Caco-2 (cell line): ENCODE data around the gene LPA. TPM values are rescaled to one million over a fixed set of nuclear protein-coding genes. Genes with fewer than 3 reads are reported as not detected.
"Not testable (repeated sequence)": the region's sequence is repeated elsewhere in the genome, so short reads cannot be mapped to it uniquely, and the experiment has no call there.

ENCODE experiments used
- BruUV-seq: library from RNA; stranded (reverse); fragments of 400-500 nt; replicated peaks from 2 replicates; lab custom pipeline; 2021; lab: Mats Ljungman, UMichigan
- CTCF ChIA-PET: fragments of 300-600 bp; sonication (Branson Sonifier 250); formaldehyde crosslinking; loops from one replicate; lab custom pipeline; 2022; ENCODE audit warnings: antibody characterized with exemption; lab: Charles Lee
- POLR2A ChIA-PET: fragments of 300-600 bp; sonication (Branson Sonifier 250); formaldehyde crosslinking; loops from one replicate; lab custom pipeline; 2022; ENCODE audit warnings: antibody characterized with exemption; lab: Charles Lee
- DNase-seq, 2 experiments: peaks; one replicate each; pipeline versions ENCODE4 v3.0.0 to v3.0.0-alpha.2; 2020 to 2022
- H3K27me3 ChIP-seq: replicated peaks from 2 replicates; pipeline ENCODE4 v1.6.0; 2011; ENCODE audit warnings: low read length; ENCODE audit not compliant: control insufficient read depth, insufficient read depth
- H3K36me3 ChIP-seq: 2 replicates; pipeline ENCODE4 v1.5.1; 2011; ENCODE audit warnings: low read length; ENCODE audit not compliant: control insufficient read depth, insufficient read depth
- H3K4me1 ChIP-seq: fragments of 250-450 bp; sonication (Bioruptor Pico); 2 replicates; pipeline ENCODE4 v1.5.1; 2020; ENCODE audit warnings: mild to moderate bottlenecking
- H3K4me3 ChIP-seq: 2 replicates; pipeline ENCODE4 v1.5.1; 2011; ENCODE audit warnings: low read depth, mild to moderate bottlenecking, control low read depth, low read length
- H3K9me3 ChIP-seq: fragments of 250-450 bp; sonication (Bioruptor Pico); 2 replicates; pipeline ENCODE4 v1.5.1; 2020; ENCODE audit warnings: mild to moderate bottlenecking, moderate library complexity
- H3K27ac Mint-ChIP-seq: one replicate; pipeline ENCODE4 v1.8.0; 2022; ENCODE audit warnings: mixed read lengths; ENCODE audit not compliant: unreplicated experiment
- H3K27me3 Mint-ChIP-seq: one replicate; pipeline ENCODE4 v1.8.0; 2022; ENCODE audit warnings: mixed read lengths; ENCODE audit not compliant: insufficient read depth, unreplicated experiment
- H3K36me3 Mint-ChIP-seq: one replicate; pipeline ENCODE4 v1.8.0; 2022; ENCODE audit warnings: mild to moderate bottlenecking, mixed read lengths; ENCODE audit not compliant: insufficient read depth, unreplicated experiment
- H3K4me1 Mint-ChIP-seq: one replicate; pipeline ENCODE4 v1.8.0; 2022; ENCODE audit warnings: low read depth, mixed read lengths; ENCODE audit not compliant: unreplicated experiment
- H3K4me3 Mint-ChIP-seq: one replicate; pipeline ENCODE4 v1.8.0; 2022; ENCODE audit warnings: mild to moderate bottlenecking, moderate library complexity, mixed read lengths; ENCODE audit not compliant: unreplicated experiment
- H3K9me3 Mint-ChIP-seq: one replicate; pipeline ENCODE4 v1.8.0; 2022; ENCODE audit warnings: mixed read lengths; ENCODE audit not compliant: unreplicated experiment
- CTCF ChIP-seq, 2 experiments: fragments of 200-600 bp in 1 of 2; IDR thresholded peaks; 1 replicate in 1 of 2; 2 replicates in 1 of 2; pipeline versions ENCODE4 v1.5.1 to v1.8.0; 2011 to 2022; ENCODE audit warnings: antibody characterized with exemption in 1 of 2, control low read depth in 1 of 2, inconsistent platforms in 1 of 2, low read depth in 1 of 2, low read length in 1 of 2, mild to moderate bottlenecking in 1 of 2, moderate library complexity in 1 of 2; ENCODE audit not compliant: insufficient read depth in 1 of 2, severe bottlenecking in 1 of 2, unreplicated experiment in 1 of 2
- intact Hi-C: fragments of 100-400 bp; cut with micrococcal nuclease; formaldehyde crosslinking; loops from one replicate; pipeline ENCODE4 v1.10.0; 2022; ENCODE audit not compliant: unreplicated experiment
- total RNA-seq: library from RNA; stranded (reverse); gene quantifications from 2 replicates; pipeline ENCODE4 v1.2.3, GENCODE V29; 2022

The LPA gene
- total RNA-seq, 1 experiment from 2014 or later: not detected

GRCh38 chr6:160573943-160574342 lies 90.1 kb downstream of the LPA start:
- H3K27me3 Mint-ChIP-seq: peaks cover 10% of the 10 kb centered on the region
- POLR2A ChIA-PET: no interaction called here
- BruUV-seq: no TSS peak
- peaks cover 16% of the 10 kb centered on the region for H3K9me3 Mint-ChIP-seq
- H3K4me3 Mint-ChIP-seq: no peak overlapping the region
- Histone ChIP-seq H3K27me3 (no peaks in the 10 kb centered on the region), H3K9me3 (no peaks in the 10 kb centered on the region), H3K4me1 (no peaks in the 10 kb centered on the region), H3K4me3 (no peak overlapping the region), H3K36me3 (no peaks in the 10 kb centered on the region)
- H3K36me3 Mint-ChIP-seq: no peaks in the 10 kb centered on the region
- CTCF ChIA-PET: no interaction called here
- DNase-seq: no peak
- no peak for TF ChIP-seq CTCF (IDR thresholded peaks at IDR 0.05; ENCODE audit: insufficient read depth in 1 of 2, low read depth in 1 of 2, low read length in 1 of 2, severe bottlenecking in 1 of 2, unreplicated experiment in 1 of 2)
- no peaks in the 10 kb centered on the region for H3K4me1 Mint-ChIP-seq
- intact Hi-C loops: no loop called here
- H3K27ac Mint-ChIP-seq: no peak overlapping the region

GRCh38 chr6:160571201-160571600 lies 92.9 kb downstream of the LPA start:
- H3K36me3 ChIP-seq, H3K4me3 Mint-ChIP-seq, H3K4me3 ChIP-seq, intact Hi-C loops, CTCF ChIA-PET, H3K27me3 ChIP-seq, POLR2A ChIA-PET, H3K9me3 ChIP-seq, H3K4me1 Mint-ChIP-seq, DNase-seq, H3K36me3 Mint-ChIP-seq, H3K27ac Mint-ChIP-seq, H3K4me1 ChIP-seq, BruUV-seq: not testable (repeated sequence)
- H3K9me3 Mint-ChIP-seq: peaks cover 12% of the 10 kb centered on the region
- H3K27me3 Mint-ChIP-seq: peaks cover 14% of the 10 kb centered on the region

- no peaks in the 10 kb centered on the region for H3K9me3 ChIP-seq
- H3K36me3 ChIP-seq: no peaks in the 10 kb centered on the region
- H3K4me3 Mint-ChIP-seq: no peak overlapping the region
- TF ChIP-seq CTCF (IDR thresholded peaks at IDR 0.05; ENCODE audit: insufficient read depth in 1 of 2, low read depth in 1 of 2, low read length in 1 of 2, severe bottlenecking in 1 of 2, unreplicated experiment in 1 of 2): no peak
- no peaks in the 10 kb centered on the region for H3K4me1 ChIP-seq
- POLR2A ChIA-PET: no interaction called here
- no peak overlapping the region for H3K4me3 ChIP-seq
- no peaks in the 10 kb centered on the region for H3K4me1 Mint-ChIP-seq
- BruUV-seq: no TSS peak
- no peaks in the 10 kb centered on the region for H3K27me3 ChIP-seq
- H3K36me3 Mint-ChIP-seq: no peaks in the 10 kb centered on the region
- intact Hi-C loops: no loop called here
- CTCF ChIA-PET: no interaction called here
- no peak for DNase-seq
- no peak overlapping the region for H3K27ac Mint-ChIP-seq
- H3K27me3 Mint-ChIP-seq: peaks cover 16% of the 10 kb centered on the region
- H3K9me3 Mint-ChIP-seq: no peaks in the 10 kb centered on the region
Measured at GRCh38 chr6:160544802-160545201, 119.3 kb downstream of the LPA start.

GRCh38 chr6:160535270-160535669 lies 128.8 kb downstream of the LPA start:
- H3K4me1 ChIP-seq: no peaks in the 10 kb centered on the region
- DNase-seq: no peak
- H3K27ac Mint-ChIP-seq: no peak overlapping the region
- POLR2A ChIA-PET: no interaction called here
- no peak for TF ChIP-seq CTCF (IDR thresholded peaks at IDR 0.05; ENCODE audit: insufficient read depth in 1 of 2, low read depth in 1 of 2, low read length in 1 of 2, severe bottlenecking in 1 of 2, unreplicated experiment in 1 of 2)
- CTCF ChIA-PET: no interaction called here
- no peaks in the 10 kb centered on the region for H3K4me1 Mint-ChIP-seq
- no peaks in the 10 kb centered on the region for H3K27me3 ChIP-seq
- H3K27me3 Mint-ChIP-seq: no peaks in the 10 kb centered on the region
- H3K9me3 Mint-ChIP-seq: no peaks in the 10 kb centered on the region
- no TSS peak for BruUV-seq
- H3K9me3 ChIP-seq: no peaks in the 10 kb centered on the region
- H3K4me3 Mint-ChIP-seq: no peak overlapping the region
- no peaks in the 10 kb centered on the region for H3K36me3 ChIP-seq
- intact Hi-C loops: loop anchor here (2.0 kb wide), 1 partner anchor 396 kb away; no protein-coding TSS in a partner anchor
- no peak overlapping the region for H3K4me3 ChIP-seq
- H3K36me3 Mint-ChIP-seq: no peaks in the 10 kb centered on the region
